ENCODE data around the gene RNF43. TPM values are rescaled to one million over a fixed set of nuclear protein-coding genes. Genes with fewer than 3 reads are reported as not detected.

The RNF43 gene
- total RNA-seq, 2 experiments from 2014 or later, result 0.34 to 1.1 TPM

- CTCF ChIA-PET, result interaction anchor here (0.9 to 9.6 kb wide), 5 partner anchors 10 to 98 kb away, joined by 3 to 130 read pairs (median 3); partner anchors contain the start of gene HSF5
- Mint-ChIP-seq H3K4me1 (ENCODE audit: low read depth) (peaks cover 21% of the 10 kb centered on the region), H3K4me3 (no peak overlapping the region), H3K27ac (no peak overlapping the region), H3K27me3 (no peaks in the 10 kb centered on the region), H3K9me3 (no peaks in the 10 kb centered on the region), H3K36me3 (ENCODE audit: low read depth) (no peaks in the 10 kb centered on the region)
- intact Hi-C loops (cut with micrococcal nuclease), result no loop called here
- no peak for ATAC-seq
- no peak for TF ChIP-seq CTCF (IDR thresholded peaks at IDR 0.05)
- no peak for DNase-seq
- POLR2A ChIA-PET, result interaction anchor here (0.7 to 3.8 kb wide), 5 partner anchors 62 to 104 kb away, joined by 3 to 17 read pairs (median 3); partner anchors contain the start of gene SUPT4H1
These were observed 2.7 kb downstream of the RNF43 start for GRCh38 chr17:58414596-58414997.

GRCh38 chr17:58413684-58414083 is 3.6 kb downstream of the RNF43 start:
- TF ChIP-seq CTCF (IDR thresholded peaks at IDR 0.05), result no peak
- intact Hi-C loops (cut with micrococcal nuclease), result no loop called here
- CTCF ChIA-PET, result interaction anchor here (0.7 to 9.6 kb wide), 6 partner anchors 12 to 97 kb away, joined by 3 to 130 read pairs (median 3); partner anchors contain the start of gene HSF5
- H3K9me3 Mint-ChIP-seq, result no peaks in the 10 kb centered on the region
- no peak for DNase-seq
- POLR2A ChIA-PET, result interaction anchor here (1.0 to 1.2 kb wide), 5 partner anchors 61 to 218 kb away, joined by 3 to 5 read pairs (median 4); no protein-coding TSS in a partner anchor
- no peaks in the 10 kb centered on the region for H3K27me3 Mint-ChIP-seq
- ATAC-seq, result no peak
- no peaks in the 10 kb centered on the region for H3K36me3 Mint-ChIP-seq (ENCODE audit: low read depth)
- H3K27ac Mint-ChIP-seq, result peak overlapping the region; percentile 65
- no peak overlapping the region for H3K4me3 Mint-ChIP-seq
- peaks cover 21% of the 10 kb centered on the region for H3K4me1 Mint-ChIP-seq (ENCODE audit: low read depth)

- H3K27ac Mint-ChIP-seq, result peak overlapping the region; percentile 65
- no peaks in the 10 kb centered on the region for H3K36me3 Mint-ChIP-seq (ENCODE audit: low read depth)
- H3K27me3 Mint-ChIP-seq, result no peaks in the 10 kb centered on the region
- no peaks in the 10 kb centered on the region for H3K9me3 Mint-ChIP-seq
- H3K4me1 Mint-ChIP-seq (ENCODE audit: low read depth), result peaks cover 20% of the 10 kb centered on the region
- CTCF ChIA-PET, result interaction anchor here (0.7 to 9.6 kb wide), 6 partner anchors 12 to 96 kb away, joined by 3 to 130 read pairs (median 3); partner anchors contain the start of gene HSF5
- TF ChIP-seq CTCF (IDR thresholded peaks at IDR 0.05), result no peak
- intact Hi-C loops (cut with micrococcal nuclease), result no loop called here
- POLR2A ChIA-PET, result interaction anchor here (0.6 to 1.2 kb wide), 5 partner anchors 10 to 219 kb away, joined by 3 to 5 read pairs (median 4); no protein-coding TSS in a partner anchor
- no peak overlapping the region for H3K4me3 Mint-ChIP-seq
- ATAC-seq (no peak), DNase-seq (no peak)
These were observed 4.3 kb downstream of the RNF43 start for GRCh38 chr17:58412961-58413586.

- Mint-ChIP-seq H3K27me3 (no peaks in the 10 kb centered on the region), H3K27ac (no peak overlapping the region), H3K4me3 (no peak overlapping the region), H3K36me3 (ENCODE audit: low read depth) (no peaks in the 10 kb centered on the region), H3K9me3 (no peaks in the 10 kb centered on the region), H3K4me1 (ENCODE audit: low read depth) (peaks cover 11% of the 10 kb centered on the region)
- CTCF ChIA-PET, result interaction anchor here (1.0 to 1.8 kb wide), 3 partner anchors 68 to 95 kb away, joined by 3 to 11 read pairs (median 4); no protein-coding TSS in a partner anchor
- no peak for TF ChIP-seq CTCF (IDR thresholded peaks at IDR 0.05)
- ATAC-seq (no peak), DNase-seq (no peak)
- intact Hi-C loops (cut with micrococcal nuclease), result no loop called here
- POLR2A ChIA-PET, result no interaction called here
These were observed 5.2 kb downstream of the RNF43 start for GRCh38 chr17:58412064-58412703.
